CD14-positive monocyte (primary cell): Measurements from ENCODE around the gene RYR2. TPM values are rescaled to one million over a fixed set of nuclear protein-coding genes. Genes with fewer than 3 reads are reported as not detected.

Experiments used
- DNase-seq, 3 donors: peaks; one replicate each; pipeline ENCODE4 v3.0.0-alpha.2; 2011 to 2022
- H2AFZ ChIP-seq: 2 replicates; pipeline ENCODE4 v1.6.0; 2012; ENCODE audit warnings: mild to moderate bottlenecking, low read depth, low read length, inconsistent platforms; ENCODE audit not compliant: insufficient read depth, poor library complexity, severe bottlenecking
- H3K27ac ChIP-seq, 2 donors: 1 replicate in 1 of 2; 2 replicates in 1 of 2; pipeline ENCODE4 v1.5.1; 2012 to 2013; ENCODE audit warnings: low read length in 2 of 2, control low read depth in 1 of 2, inconsistent platforms in 1 of 2, low read depth in 1 of 2, mild to moderate bottlenecking in 1 of 2
- H3K27me3 ChIP-seq, 2 donors: one replicate each; pipeline versions ENCODE4 v1.6.0 to v1.6.1; 2011 to 2013; ENCODE audit warnings: low read length in 2 of 2; ENCODE audit not compliant: control insufficient read depth in 2 of 2, insufficient read depth in 2 of 2
- H3K36me3 ChIP-seq, 2 donors: replicated peaks in 1 of 2; 1 replicate in 1 of 2; 2 replicates in 1 of 2; pipeline versions ENCODE4 v1.5.1 to v1.6.1; 2012 to 2013; ENCODE audit warnings: low read length in 2 of 2, control low read depth in 1 of 2, inconsistent platforms in 1 of 2, mild to moderate bottlenecking in 1 of 2; ENCODE audit not compliant: insufficient read depth in 2 of 2, control insufficient read depth in 1 of 2
- H3K4me1 ChIP-seq, 2 donors: 1 replicate in 1 of 2; 2 replicates in 1 of 2; pipeline versions ENCODE4 v1.5.1 to v1.6.1; 2012 to 2013; ENCODE audit warnings: low read length in 2 of 2, control low read depth in 1 of 2, inconsistent platforms in 1 of 2, mild to moderate bottlenecking in 1 of 2, moderate library complexity in 1 of 2; ENCODE audit not compliant: insufficient read depth in 2 of 2, control insufficient read depth in 1 of 2
- H3K4me2 ChIP-seq: replicated peaks from 2 replicates; pipeline ENCODE3; 2012; ENCODE audit warnings: low read length, moderate library complexity, mild to moderate bottlenecking; ENCODE audit not compliant: poor library complexity, severe bottlenecking; ENCODE audit errors: extremely low read depth
- H3K4me3 ChIP-seq, 3 experiments: fragments of 200-600 bp in 1 of 3; sonication (generic) in 1 of 3; replicated peaks in 1 of 3; 1 replicate in 2 of 3; 2 replicates in 1 of 3; pipeline ENCODE4 v1.5.1; 2011 to 2013; ENCODE audit warnings: low read length in 3 of 3, mild to moderate bottlenecking in 3 of 3, control low read depth in 2 of 3, low read depth in 2 of 3, inconsistent platforms in 1 of 3, moderate library complexity in 1 of 3
- H3K79me2 ChIP-seq: 2 replicates; pipeline ENCODE4 v1.6.0; 2012; ENCODE audit warnings: mild to moderate bottlenecking, control low read depth, inconsistent platforms, low read length, moderate library complexity; ENCODE audit not compliant: insufficient read depth
- H3K9ac ChIP-seq: 2 replicates; pipeline ENCODE4 v1.6.0; 2017; ENCODE audit warnings: low read length, mild to moderate bottlenecking; ENCODE audit not compliant: insufficient read depth, poor library complexity, severe bottlenecking
- H3K9me3 ChIP-seq, 2 donors: replicated peaks in 1 of 2; 1 replicate in 1 of 2; 2 replicates in 1 of 2; pipeline versions ENCODE4 v1.5.1 to v1.6.1; 2012 to 2013; ENCODE audit warnings: low read length in 2 of 2, control low read depth in 1 of 2; ENCODE audit not compliant: control insufficient read depth in 1 of 2, insufficient read depth in 1 of 2
- H4K20me1 ChIP-seq: 2 replicates; pipeline ENCODE4 v1.6.0; 2012; ENCODE audit warnings: mild to moderate bottlenecking, low read length, control low read depth, moderate library complexity; ENCODE audit not compliant: insufficient read depth
- H3K27ac Mint-ChIP-seq, 7 donors: one replicate each; pipeline ENCODE4 v1.8.0; 2020; ENCODE audit warnings: mild to moderate bottlenecking in 7 of 7, mixed read lengths in 7 of 7, moderate library complexity in 6 of 7, inconsistent platforms in 2 of 7
- H3K27me3 Mint-ChIP-seq, 3 donors: one replicate each; pipeline ENCODE4 v1.8.0; 2021 to 2022; ENCODE audit warnings: low read depth in 3 of 3, mild to moderate bottlenecking in 3 of 3, mixed read lengths in 3 of 3, moderate library complexity in 3 of 3, inconsistent platforms in 1 of 3
- H3K36me3 Mint-ChIP-seq, 2 donors: one replicate each; pipeline ENCODE4 v1.8.0; 2020; ENCODE audit warnings: mixed read lengths in 2 of 2, inconsistent platforms in 1 of 2, mild to moderate bottlenecking in 1 of 2
- H3K4me1 Mint-ChIP-seq: one replicate; pipeline ENCODE4 v1.8.0; 2020; ENCODE audit warnings: mild to moderate bottlenecking, mixed read lengths
- H3K4me3 Mint-ChIP-seq, 2 donors: one replicate each; pipeline ENCODE4 v1.8.0; 2020; ENCODE audit warnings: mild to moderate bottlenecking in 2 of 2, mixed read lengths in 2 of 2, moderate library complexity in 1 of 2
- H3K9me3 Mint-ChIP-seq, 7 donors: one replicate each; pipeline ENCODE4 v1.8.0; 2020 to 2022; ENCODE audit warnings: mixed read lengths in 7 of 7, mild to moderate bottlenecking in 6 of 7, moderate library complexity in 6 of 7, inconsistent platforms in 2 of 7
- CTCF ChIP-seq: fragments of 200-600 bp; IDR thresholded peaks from one replicate; pipeline ENCODE4 v1.8.0; 2022; ENCODE audit warnings: antibody characterized with exemption, mild to moderate bottlenecking
- WGBS: methylation state at CpG from one replicate; pipeline ENCODE4 v1.1.5; 2013; ENCODE audit warnings: missing lambda C conversion rate; ENCODE audit not compliant: insufficient coverage; 5-methylcytosine and 5-hydroxymethylcytosine counted together
- intact Hi-C, 2 donors: fragments of 100-400 bp; cut with micrococcal nuclease; formaldehyde crosslinking; loops; one replicate each; pipeline versions ENCODE4 v1.15.0 to v1.15.1; 2023
- polyA plus RNA-seq, 3 donors: library from polyadenylated mRNA; depleted of rRNA in 1 of 3; unstranded in 2 of 3; stranded (reverse) in 1 of 3; fragments of 300-500 nt in 2 of 3; fragments of >200 nt in 1 of 3; fragmentation: Illumina TruSeq in 2 of 3; gene quantifications; 1 replicate in 2 of 3; 2 replicates in 1 of 3; pipeline ENCODE4 v1.2.3, GENCODE V29; 2012 to 2021

RYR2 gene
- polyA plus RNA-seq, 3 donors = not detected

- Histone ChIP-seq H3K4me3 (no peak overlapping the region), H4K20me1 (no peaks in the 10 kb centered on the region), H3K9ac (no peak overlapping the region), H3K79me2 (no peaks in the 10 kb centered on the region), H3K4me1 (no peaks in the 10 kb centered on the region), H3K4me2 (no peak overlapping the region), H2AFZ (no peak overlapping the region), H3K9me3 (peaks cover 0 to 4% of the 10 kb centered on the region in 2 donors), H3K27ac (no peak overlapping the region), H3K36me3 (no peaks in the 10 kb centered on the region), H3K27me3 (no peaks in the 10 kb centered on the region)
- intact Hi-C loops = no loop called here
- no peak for DNase-seq
- TF ChIP-seq CTCF = no peak
- Mint-ChIP-seq H3K27ac (no peak overlapping the region), H3K9me3 (peaks cover 0 to 10% (median 3%) of the 10 kb centered on the region in 7 donors), H3K4me3 (no peak overlapping the region), H3K36me3 (no peaks in the 10 kb centered on the region), H3K27me3 (peaks cover 0 to 1% (median 0%) of the 10 kb centered on the region in 3 donors), H3K4me1 (no peaks in the 10 kb centered on the region)
- no CpG with 5 or more reads among the region's 1 CpG for WGBS
These were observed 213.1 kb downstream of the RYR2 start for GRCh38 chr1:237255071-237255470.

GRCh38 chr1:237258871-237259270 lies 216.9 kb downstream of the RYR2 start:
- Histone ChIP-seq H4K20me1 (no peaks in the 10 kb centered on the region), H3K36me3 (no peaks in the 10 kb centered on the region), H3K79me2 (no peaks in the 10 kb centered on the region), H3K9me3 (peaks cover 0 to 4% of the 10 kb centered on the region in 2 donors), H3K4me1 (no peaks in the 10 kb centered on the region), H3K4me3 (no peak overlapping the region), H3K9ac (no peak overlapping the region), H3K4me2 (no peak overlapping the region), H3K27me3 (no peaks in the 10 kb centered on the region), H2AFZ (no peak overlapping the region), H3K27ac (no peak overlapping the region)
- intact Hi-C loops = no loop called here
- H3K27me3 Mint-ChIP-seq = peaks cover 0 to 1% (median 0%) of the 10 kb centered on the region in 3 donors
- peaks cover 0 to 10% (median 3%) of the 10 kb centered on the region in 7 donors for H3K9me3 Mint-ChIP-seq
- H3K4me3 Mint-ChIP-seq = no peak overlapping the region
- H3K36me3 Mint-ChIP-seq = no peaks in the 10 kb centered on the region
- no peaks in the 10 kb centered on the region for H3K4me1 Mint-ChIP-seq
- DNase-seq = no peak
- no peak overlapping the region for H3K27ac Mint-ChIP-seq
- TF ChIP-seq CTCF = no peak
